ENCODE measurements around the gene MAD2L2.
"Not testable (repeated sequence)": the region's sequence is repeated elsewhere in the genome, so short reads cannot be mapped to it uniquely, and the experiment has no call there.

The MAD2L2 gene

DNA sequence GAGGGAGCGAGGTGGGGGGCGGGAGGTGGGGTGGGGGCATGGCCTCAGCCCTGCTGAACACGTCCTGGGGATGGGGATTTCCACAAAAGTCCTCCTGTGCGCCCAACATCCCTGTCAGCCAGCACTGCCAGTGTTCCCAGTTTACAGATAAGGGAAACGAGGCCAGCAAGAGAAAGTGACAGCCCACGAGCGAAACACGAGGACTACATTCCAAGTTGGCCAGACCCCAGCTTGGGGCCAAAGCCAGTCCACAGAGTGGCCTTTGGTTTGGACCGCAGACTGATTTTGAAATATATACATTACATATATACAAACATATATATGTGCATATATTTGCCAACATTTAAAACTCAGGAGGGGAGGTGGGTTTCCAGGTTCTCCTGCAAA is 31.7 kb downstream of the MAD2L2 start:
- Histone ChIP-seq H3K9ac (ENCODE audit: low read length) (no peak overlapping the region), H3K27ac (ENCODE audit: low read depth, low read length) (no peak overlapping the region), H3K4me1 (ENCODE audit: insufficient read depth, low read length) (peaks cover 14% of the 10 kb centered on the region), H3K27me3 (ENCODE audit: control insufficient read depth in 1 of 2, insufficient read depth in 2 of 2, low read length in 2 of 2) (peaks cover 10 to 28% of the 10 kb centered on the region in 2 donors), H3K9me3 (ENCODE audit: low read length) (no peaks in the 10 kb centered on the region), H3K4me3 (ENCODE audit: low read depth in 1 of 2, low read length in 2 of 2) (no peak overlapping the region), H3K36me3 (ENCODE audit: insufficient read depth, low read length) (no peaks in the 10 kb centered on the region)

DNA sequence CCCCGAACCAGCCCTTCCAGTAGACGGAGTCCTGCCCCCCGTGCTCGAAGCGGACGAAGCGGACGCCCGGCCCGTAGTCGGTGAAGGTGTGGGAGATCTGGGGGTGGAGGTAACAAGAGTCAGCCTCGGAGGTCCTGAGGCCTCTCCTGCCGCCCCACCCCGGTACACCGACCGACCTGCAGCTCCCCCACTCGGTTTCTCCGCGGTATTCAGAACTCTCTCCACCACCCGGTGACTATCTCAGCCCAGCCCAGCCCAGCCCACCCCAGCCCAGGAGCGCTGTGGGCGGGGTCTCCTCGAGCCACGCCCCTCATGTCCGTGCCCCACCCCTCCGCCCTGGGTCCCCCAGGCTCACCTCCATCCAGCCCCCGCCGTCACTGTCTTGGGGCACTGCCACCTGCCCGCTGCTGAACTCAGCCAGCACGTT is 32.2 kb downstream of the MAD2L2 start:
- H3K4me3 ChIP-seq (ENCODE audit: low read depth in 1 of 2, low read length in 2 of 2), result no peak overlapping the region
- H3K27ac ChIP-seq (ENCODE audit: low read depth, low read length), result no peak overlapping the region
- H3K9ac ChIP-seq (ENCODE audit: low read length), result no peak overlapping the region

DNA sequence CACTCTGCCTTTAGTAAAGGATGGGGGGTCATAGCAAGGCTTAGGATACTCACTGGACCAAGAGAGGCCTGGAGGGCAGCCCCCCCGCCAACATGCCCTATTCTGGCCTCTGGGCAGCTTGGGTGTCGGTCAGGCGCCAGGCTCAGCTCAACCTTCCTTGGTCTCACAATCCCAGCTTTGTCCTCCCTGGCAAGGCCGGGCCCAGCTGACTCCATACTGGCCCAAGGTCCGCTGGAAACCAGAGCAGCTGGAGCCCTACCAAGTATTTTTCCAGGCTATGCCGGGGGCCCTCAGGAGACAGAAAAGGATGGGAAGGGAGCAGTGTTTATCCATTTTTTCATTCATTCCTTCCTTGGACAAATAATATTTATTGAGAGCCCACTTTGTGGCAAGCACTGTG is 32.9 kb downstream of the MAD2L2 start:
- Histone ChIP-seq H3K4me1 (ENCODE audit: insufficient read depth, low read length) (peaks cover 14% of the 10 kb centered on the region), H3K27me3 (ENCODE audit: control insufficient read depth in 1 of 2, insufficient read depth in 2 of 2, low read length in 2 of 2) (peaks cover 10 to 28% of the 10 kb centered on the region in 2 donors), H3K9ac (ENCODE audit: low read length) (no peak overlapping the region), H3K36me3 (ENCODE audit: insufficient read depth, low read length) (no peaks in the 10 kb centered on the region), H3K27ac (ENCODE audit: low read depth, low read length) (no peak overlapping the region), H3K9me3 (ENCODE audit: low read length) (no peaks in the 10 kb centered on the region), H3K4me3 (ENCODE audit: low read depth in 1 of 2, low read length in 2 of 2) (no peak overlapping the region)

More for the DNA sequence above, 32.2 kb downstream of the MAD2L2 start:
- peaks cover 14% of the 10 kb centered on the region for H3K4me1 ChIP-seq (ENCODE audit: insufficient read depth, low read length)
- H3K9me3 ChIP-seq (ENCODE audit: low read length), result no peaks in the 10 kb centered on the region
- H3K27me3 ChIP-seq (ENCODE audit: control insufficient read depth in 1 of 2, insufficient read depth in 2 of 2, low read length in 2 of 2), result peaks cover 10 to 28% of the 10 kb centered on the region in 2 donors
- no peaks in the 10 kb centered on the region for H3K36me3 ChIP-seq (ENCODE audit: insufficient read depth, low read length)

DNA sequence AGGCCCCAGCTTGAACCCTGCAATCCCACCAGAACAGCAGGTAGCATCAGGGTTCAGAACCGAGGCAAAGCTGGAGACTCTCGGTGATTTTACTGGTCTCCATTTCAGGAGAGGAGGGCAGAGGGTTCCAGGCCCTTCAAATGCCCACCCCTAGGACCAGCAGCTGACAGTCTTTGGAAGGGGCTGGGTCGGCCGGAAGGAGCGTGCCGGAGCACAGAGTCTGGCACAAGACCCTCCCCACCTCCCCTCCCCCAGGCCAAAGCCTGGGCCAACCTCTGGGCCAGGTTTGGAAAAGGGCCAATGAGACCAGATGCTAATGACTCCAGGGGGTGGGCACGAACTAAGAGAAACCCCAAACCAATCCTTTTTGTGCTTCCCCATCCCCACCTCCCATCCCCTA is 33.6 kb downstream of the MAD2L2 start:
- Histone ChIP-seq H3K27ac (ENCODE audit: low read depth, low read length) (no peak overlapping the region), H3K4me3 (ENCODE audit: low read depth in 1 of 2, low read length in 2 of 2) (no peak overlapping the region), H3K4me1 (ENCODE audit: insufficient read depth, low read length) (peaks cover 14% of the 10 kb centered on the region), H3K9ac (ENCODE audit: low read length) (no peak overlapping the region), H3K27me3 (ENCODE audit: control insufficient read depth in 1 of 2, insufficient read depth in 2 of 2, low read length in 2 of 2) (peaks cover 10 to 28% of the 10 kb centered on the region in 2 donors), H3K9me3 (ENCODE audit: low read length) (no peaks in the 10 kb centered on the region), H3K36me3 (ENCODE audit: insufficient read depth, low read length) (no peaks in the 10 kb centered on the region)

DNA sequence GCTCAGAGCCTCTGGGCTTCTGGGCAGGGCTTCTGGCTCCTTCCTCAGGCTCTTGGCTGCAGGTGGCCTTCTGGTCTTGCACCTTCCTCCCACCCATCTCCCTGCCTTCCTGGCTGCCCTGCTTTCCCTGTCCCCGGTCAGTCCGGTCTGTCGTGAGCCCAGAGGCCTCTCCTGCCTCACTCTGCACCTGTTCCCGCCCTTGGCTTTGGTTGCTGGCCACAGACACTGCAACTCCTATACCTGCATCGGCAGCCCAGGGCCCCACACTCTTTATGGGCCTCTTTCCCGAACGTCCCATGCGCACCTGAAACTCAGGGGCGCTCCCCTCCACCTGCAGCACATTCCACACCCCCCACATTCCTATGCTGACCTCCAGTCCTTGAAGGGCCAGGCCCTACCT is 34.6 kb downstream of the MAD2L2 start:
- Histone ChIP-seq H3K4me3 (ENCODE audit: low read depth in 1 of 2, low read length in 2 of 2) (no peak overlapping the region), H3K4me1 (ENCODE audit: insufficient read depth, low read length) (peaks cover 14% of the 10 kb centered on the region), H3K27ac (ENCODE audit: low read depth, low read length) (no peak overlapping the region), H3K9me3 (ENCODE audit: low read length) (no peaks in the 10 kb centered on the region), H3K27me3 (ENCODE audit: control insufficient read depth in 1 of 2, insufficient read depth in 2 of 2, low read length in 2 of 2) (peaks cover 10 to 28% of the 10 kb centered on the region in 2 donors), H3K9ac (ENCODE audit: low read length) (no peak overlapping the region), H3K36me3 (ENCODE audit: insufficient read depth, low read length) (no peaks in the 10 kb centered on the region)

DNA sequence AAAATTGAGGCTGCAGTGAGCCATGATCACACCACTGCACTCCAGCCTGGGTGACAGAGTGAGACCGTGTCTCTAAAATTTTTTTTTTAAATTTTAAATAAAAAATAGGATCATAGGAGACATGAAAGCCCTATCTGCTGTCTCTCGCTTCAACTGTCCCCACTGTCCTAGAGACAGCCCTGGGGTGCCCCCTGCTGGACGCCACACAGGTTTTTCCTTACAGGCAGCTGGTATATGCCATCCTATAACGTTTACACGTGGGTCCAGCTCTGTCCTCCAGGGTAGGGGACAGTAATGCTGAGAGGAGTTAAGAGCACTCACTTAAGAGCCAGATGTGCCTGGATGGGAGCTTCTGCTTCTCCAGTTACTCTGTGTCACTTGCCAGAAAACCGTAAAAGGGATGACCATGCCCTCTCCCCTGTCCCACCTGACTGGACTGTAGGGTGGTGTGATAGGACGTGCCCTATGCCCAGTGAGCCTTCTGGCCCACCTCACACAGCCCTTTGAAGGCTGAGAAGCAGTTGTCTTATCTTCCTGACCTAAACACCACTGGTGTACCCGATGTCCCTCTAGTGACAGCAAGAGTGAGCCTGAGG is 35.2 kb downstream of the MAD2L2 start:
- no peaks in the 10 kb centered on the region for H3K36me3 ChIP-seq (ENCODE audit: insufficient read depth, low read length)
- no peak overlapping the region for H3K4me3 ChIP-seq (ENCODE audit: low read depth in 1 of 2, low read length in 2 of 2)
- H3K9me3 ChIP-seq (ENCODE audit: low read length), result no peaks in the 10 kb centered on the region
- no peak overlapping the region for H3K27ac ChIP-seq (ENCODE audit: low read depth, low read length)
- peaks cover 14% of the 10 kb centered on the region for H3K4me1 ChIP-seq (ENCODE audit: insufficient read depth, low read length)
- peaks cover 10 to 26% of the 10 kb centered on the region in 2 donors for H3K27me3 ChIP-seq (ENCODE audit: control insufficient read depth in 1 of 2, insufficient read depth in 2 of 2, low read length in 2 of 2)
- H3K9ac ChIP-seq (ENCODE audit: low read length), result no peak overlapping the region

DNA sequence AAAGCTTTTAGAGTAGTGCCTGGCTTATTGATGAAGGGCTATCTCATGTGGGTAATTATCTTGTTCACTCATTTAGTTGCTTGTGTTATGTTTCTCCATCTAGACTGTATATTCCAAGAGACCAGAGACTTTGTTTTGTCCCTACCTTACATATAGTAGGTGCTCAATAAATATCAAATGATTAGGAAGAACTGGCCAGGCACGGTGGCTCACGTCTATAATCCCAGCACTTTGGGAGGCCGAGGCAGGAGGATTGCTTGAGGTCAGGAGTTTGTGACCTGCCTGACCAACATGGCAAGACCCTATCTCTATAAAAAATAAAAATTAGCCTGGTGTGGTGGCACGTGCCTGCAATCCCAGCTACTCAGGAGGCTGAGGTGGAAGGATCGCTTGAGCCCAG is 35.7 kb downstream of the MAD2L2 start:
- Histone ChIP-seq H3K4me1 (ENCODE audit: insufficient read depth, low read length) (peaks cover 13% of the 10 kb centered on the region), H3K9ac (ENCODE audit: low read length) (no peak overlapping the region), H3K27ac (ENCODE audit: low read depth, low read length) (no peak overlapping the region), H3K36me3 (ENCODE audit: insufficient read depth, low read length) (no peaks in the 10 kb centered on the region), H3K9me3 (ENCODE audit: low read length) (no peaks in the 10 kb centered on the region), H3K27me3 (ENCODE audit: control insufficient read depth in 1 of 2, insufficient read depth in 2 of 2, low read length in 2 of 2) (peaks cover 10 to 22% of the 10 kb centered on the region in 2 donors), H3K4me3 (ENCODE audit: low read depth in 1 of 2, low read length in 2 of 2) (no peak overlapping the region)

DNA sequence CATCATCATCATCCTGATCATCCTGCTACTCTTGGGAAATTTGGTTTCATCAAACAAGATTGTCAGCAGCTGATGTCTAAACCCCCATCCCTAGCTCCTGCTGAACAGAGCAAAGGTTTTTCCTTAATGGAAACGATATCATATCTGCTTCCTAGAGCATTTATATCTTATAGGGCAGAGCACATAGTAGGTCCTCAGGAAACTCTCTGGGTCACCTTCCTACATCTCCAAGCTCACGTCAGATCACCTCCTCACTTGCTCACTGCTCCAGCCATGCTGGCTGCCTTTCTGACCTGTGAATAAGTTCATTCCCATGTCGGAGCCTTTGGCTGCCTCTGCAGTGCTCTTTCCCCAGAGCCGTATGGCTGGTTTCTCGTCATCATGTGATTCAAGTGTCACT is 37.2 kb downstream of the MAD2L2 start:
- Histone ChIP-seq H3K9ac (ENCODE audit: low read length) (no peak overlapping the region), H3K27me3 (ENCODE audit: control insufficient read depth in 1 of 2, insufficient read depth in 2 of 2, low read length in 2 of 2) (peaks cover 0 to 10% of the 10 kb centered on the region in 2 donors), H3K36me3 (ENCODE audit: insufficient read depth, low read length) (no peaks in the 10 kb centered on the region), H3K27ac (ENCODE audit: low read depth, low read length) (no peak overlapping the region), H3K9me3 (ENCODE audit: low read length) (no peaks in the 10 kb centered on the region), H3K4me1 (ENCODE audit: insufficient read depth, low read length) (peaks cover 7% of the 10 kb centered on the region), H3K4me3 (ENCODE audit: low read depth in 1 of 2, low read length in 2 of 2) (no peak overlapping the region)

DNA sequence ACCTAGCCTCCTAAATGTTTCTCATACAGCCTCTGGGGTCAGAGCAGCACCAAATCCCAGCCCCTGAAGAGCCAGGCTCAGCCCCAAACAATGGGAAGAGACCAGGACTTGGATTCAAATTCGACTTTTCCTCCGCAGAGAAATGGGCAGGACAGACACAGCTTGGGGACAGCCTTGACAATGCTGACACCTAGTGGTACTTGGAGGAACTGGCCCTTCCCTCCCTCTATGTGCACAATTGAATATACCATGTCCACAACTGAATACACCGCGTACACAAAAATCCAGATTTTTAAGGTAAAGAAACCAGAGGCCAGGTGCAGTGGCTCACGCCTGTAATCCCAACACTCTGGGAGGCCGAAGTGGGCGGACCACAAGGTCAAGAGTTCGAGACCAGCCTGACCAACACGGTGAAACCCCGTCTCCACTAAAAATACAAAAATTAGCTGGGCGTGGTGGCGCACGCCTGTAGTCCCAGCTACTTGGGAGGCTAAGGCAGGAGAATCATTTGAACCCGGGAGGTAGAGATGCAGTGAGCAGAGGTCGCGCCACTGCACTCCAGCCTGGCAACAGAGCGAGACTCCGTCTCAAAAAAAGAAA is 38.4 kb downstream of the MAD2L2 start:
- H3K36me3 ChIP-seq (ENCODE audit: insufficient read depth, low read length); H3K27ac ChIP-seq (ENCODE audit: low read depth, low read length); H3K9me3 ChIP-seq (ENCODE audit: low read length); H3K4me3 ChIP-seq (ENCODE audit: low read depth in 1 of 2, low read length in 2 of 2); H3K27me3 ChIP-seq (ENCODE audit: control insufficient read depth in 1 of 2, insufficient read depth in 2 of 2, low read length in 2 of 2); H3K9ac ChIP-seq (ENCODE audit: low read length); H3K4me1 ChIP-seq (ENCODE audit: insufficient read depth, low read length): not testable (repeated sequence)

DNA sequence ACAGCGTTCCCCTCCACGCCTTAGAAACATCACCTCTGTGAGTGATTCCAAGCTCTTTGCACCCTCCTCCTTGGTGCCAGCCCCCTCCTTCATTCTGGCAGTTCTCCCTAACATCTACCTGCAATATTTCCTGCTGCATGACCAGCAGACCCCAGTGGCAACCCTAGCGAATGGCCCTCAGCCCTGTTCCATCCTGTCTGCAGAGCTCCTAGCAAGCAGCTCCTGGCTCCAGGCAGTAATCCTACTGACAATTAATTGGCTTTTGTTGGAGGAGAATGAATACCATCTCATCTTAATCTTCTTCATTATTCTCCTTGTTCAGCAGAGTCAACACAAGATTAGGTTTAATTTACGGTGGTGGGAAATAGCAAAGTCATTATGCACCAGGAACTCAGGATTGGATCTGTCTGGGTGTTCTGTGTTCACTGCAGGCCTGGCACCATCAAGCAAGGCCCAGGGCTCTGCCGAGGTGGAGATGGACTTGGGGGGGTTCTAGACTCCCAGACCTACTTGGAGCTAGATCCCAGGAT is 39.1 kb downstream of the MAD2L2 start:
- H3K27me3 ChIP-seq (ENCODE audit: control insufficient read depth in 1 of 2, insufficient read depth in 2 of 2, low read length in 2 of 2), result peaks cover 0 to under 1% of the 10 kb centered on the region in 2 donors
- no peaks in the 10 kb centered on the region for H3K9me3 ChIP-seq (ENCODE audit: low read length)
- H3K4me3 ChIP-seq (ENCODE audit: low read depth in 1 of 2, low read length in 2 of 2), result no peak overlapping the region

DNA sequence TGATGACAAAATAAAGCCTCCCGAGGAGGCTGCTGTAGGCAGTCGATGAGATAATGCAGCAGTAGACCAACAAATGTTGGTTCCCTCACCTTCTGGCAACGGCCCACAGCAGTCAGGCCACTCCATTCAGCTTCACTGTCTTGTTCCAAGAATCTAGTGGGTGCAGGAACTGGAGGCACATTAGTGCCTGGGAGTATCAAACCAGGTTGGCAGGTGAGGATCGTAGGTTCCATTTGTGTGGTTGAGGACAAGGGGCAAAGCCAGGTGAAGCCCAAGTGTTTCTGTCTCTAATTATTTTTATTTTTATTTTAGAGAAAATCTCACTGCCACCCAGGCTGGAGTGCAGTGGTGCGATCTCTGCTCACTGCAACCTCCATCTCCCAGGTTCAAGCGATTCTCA is 40.0 kb downstream of the MAD2L2 start:
- Histone ChIP-seq H3K4me3 (ENCODE audit: low read depth in 1 of 2, low read length in 2 of 2) (no peak overlapping the region), H3K27ac (ENCODE audit: low read depth, low read length) (no peak overlapping the region), H3K4me1 (ENCODE audit: insufficient read depth, low read length) (no peaks in the 10 kb centered on the region), H3K9ac (ENCODE audit: low read length) (no peak overlapping the region), H3K27me3 (ENCODE audit: control insufficient read depth in 1 of 2, insufficient read depth in 2 of 2, low read length in 2 of 2) (no peaks in the 10 kb centered on the region), H3K9me3 (ENCODE audit: low read length) (no peaks in the 10 kb centered on the region), H3K36me3 (ENCODE audit: insufficient read depth, low read length) (no peaks in the 10 kb centered on the region)

More for the DNA sequence above, 39.1 kb downstream of the MAD2L2 start:
- Histone ChIP-seq H3K27ac (ENCODE audit: low read depth, low read length) (no peak overlapping the region), H3K36me3 (ENCODE audit: insufficient read depth, low read length) (no peaks in the 10 kb centered on the region), H3K9ac (ENCODE audit: low read length) (no peak overlapping the region), H3K4me1 (ENCODE audit: insufficient read depth, low read length) (no peaks in the 10 kb centered on the region)

DNA sequence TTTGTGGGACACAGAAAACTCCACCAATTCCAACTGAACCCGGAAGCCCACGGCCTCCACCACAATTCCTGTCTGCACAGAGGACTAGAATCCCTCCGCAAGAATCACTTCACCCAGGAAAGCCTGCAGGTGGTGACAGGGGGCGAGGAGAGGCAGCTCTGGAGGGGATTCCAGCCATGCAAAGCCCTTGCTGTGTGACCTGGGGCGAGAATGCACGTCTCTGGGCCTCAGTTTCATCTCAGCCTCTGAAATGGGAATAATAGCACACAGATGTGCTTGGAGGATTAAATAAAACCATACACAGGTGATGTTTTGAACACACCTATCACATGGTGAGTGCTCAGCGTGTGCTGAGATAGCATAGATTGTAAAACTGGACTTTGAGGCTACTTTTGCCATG is 40.8 kb downstream of the MAD2L2 start:
- Histone ChIP-seq H3K9me3 (ENCODE audit: low read length) (no peaks in the 10 kb centered on the region), H3K4me3 (ENCODE audit: low read depth in 1 of 2, low read length in 2 of 2) (no peak overlapping the region)

More for the DNA sequence above, 40.8 kb downstream of the MAD2L2 start:
- Histone ChIP-seq H3K27ac (ENCODE audit: low read depth, low read length) (no peak overlapping the region), H3K9ac (ENCODE audit: low read length) (no peak overlapping the region), H3K27me3 (ENCODE audit: control insufficient read depth in 1 of 2, insufficient read depth in 2 of 2, low read length in 2 of 2) (no peaks in the 10 kb centered on the region), H3K4me1 (ENCODE audit: insufficient read depth, low read length) (no peaks in the 10 kb centered on the region), H3K36me3 (ENCODE audit: insufficient read depth, low read length) (no peaks in the 10 kb centered on the region)

All from muscle layer of colon (tissue), 2 donors.